OCI-LY3 (cell line): ENCODE measurements around the gene SH3PXD2A.

Source experiments
- H2AFZ ChIP-seq: fragments of 200-600, 300-600 bp; shearing (Covaris generic); 2 replicates; pipeline ENCODE4 v1.6.0; 2014; ENCODE audit warnings: antibody characterized with exemption, low read depth, low read length
- H3K27ac ChIP-seq: fragments of 200-600, 300-600 bp; sonication (generic); 2 replicates; pipeline ENCODE4 v1.5.1; 2014; ENCODE audit warnings: mild to moderate bottlenecking, low read length, moderate library complexity, mixed read lengths
- H3K27me3 ChIP-seq: fragments of 200-600, 300-600 bp; sonication (generic); 2 replicates; pipeline ENCODE4 v1.6.1; 2014; ENCODE audit warnings: low read depth, low read length, mixed read lengths
- H3K36me3 ChIP-seq: fragments of 200-600, 300-600 bp; sonication (generic); replicated peaks from 2 replicates; pipeline ENCODE3; 2014; ENCODE audit warnings: low read depth, low read length, mixed read lengths
- H3K4me1 ChIP-seq: fragments of 300-600, 200-600 bp; sonication (generic); 2 replicates; pipeline ENCODE4 v1.6.1; 2014; ENCODE audit warnings: low read length, mixed read lengths
- H3K4me2 ChIP-seq: fragments of 200-600, 300-600 bp; sonication (generic); 2 replicates; pipeline ENCODE4 v1.6.1; 2014; ENCODE audit warnings: low read length, mixed read lengths
- H3K4me3 ChIP-seq: fragments of 300-600, 200-600 bp; sonication (generic); 2 replicates; pipeline ENCODE4 v1.5.1; 2014; ENCODE audit warnings: antibody characterized with exemption, mild to moderate bottlenecking, low read length, moderate library complexity
- H3K79me2 ChIP-seq: fragments of 300-600, 200-600 bp; shearing (Covaris generic); 2 replicates; pipeline ENCODE4 v1.6.1; 2014; ENCODE audit warnings: mild to moderate bottlenecking, low read length, mixed read lengths
- H3K9ac ChIP-seq: fragments of 300-600, 200-600 bp; shearing (Covaris generic); 2 replicates; pipeline ENCODE4 v1.6.0; 2014; ENCODE audit warnings: mild to moderate bottlenecking, low read length, moderate library complexity
- H3K9me3 ChIP-seq: fragments of 200-600, 300-600 bp; shearing (Covaris generic); 2 replicates; pipeline ENCODE4 v1.6.1; 2014; ENCODE audit warnings: low read length, mixed read lengths; ENCODE audit not compliant: insufficient read depth
- H4K20me1 ChIP-seq: fragments of 200-600, 300-600 bp; sonication (generic); 2 replicates; pipeline ENCODE4 v1.6.1; 2016; ENCODE audit warnings: low read length, mixed read lengths; ENCODE audit not compliant: insufficient read depth
- EZH2phosphoT487 ChIP-seq: fragments of 200-600 bp; shearing (Covaris generic); IDR thresholded peaks from 2 replicates; pipeline ENCODE4 v1.6.1; 2018; ENCODE audit warnings: antibody characterized with exemption, mixed run types, low read depth
- TF ChIP-seq, protein P1 (sequence below): fragments of 200-600, 300-600 bp; sonication (generic); IDR thresholded peaks from 2 replicates; pipeline ENCODE4 v1.5.1; 2014; ENCODE audit warnings: antibody characterized with exemption, low read length, low read depth

Gene SH3PXD2A

GRCh38 chr10:103772096-103772845 is 83.1 kb downstream of the SH3PXD2A start:
- Histone ChIP-seq H3K9me3 (no peaks in the 10 kb centered on the region), H3K27ac (no peak overlapping the region), H4K20me1 (no peaks in the 10 kb centered on the region), H3K4me1 (peaks cover 10% of the 10 kb centered on the region), H3K9ac (peak overlapping the region; percentile 64), H3K79me2 (no peaks in the 10 kb centered on the region), H3K27me3 (no peaks in the 10 kb centered on the region), H3K4me2 (peak overlapping the region; percentile 94), H2AFZ (peak overlapping the region; percentile 95), H3K36me3 (no peaks in the 10 kb centered on the region), H3K4me3 (peak overlapping the region; percentile 93)
- TF ChIP-seq EZH2phosphoT487 = no peak
- TF ChIP-seq, protein P1, sequence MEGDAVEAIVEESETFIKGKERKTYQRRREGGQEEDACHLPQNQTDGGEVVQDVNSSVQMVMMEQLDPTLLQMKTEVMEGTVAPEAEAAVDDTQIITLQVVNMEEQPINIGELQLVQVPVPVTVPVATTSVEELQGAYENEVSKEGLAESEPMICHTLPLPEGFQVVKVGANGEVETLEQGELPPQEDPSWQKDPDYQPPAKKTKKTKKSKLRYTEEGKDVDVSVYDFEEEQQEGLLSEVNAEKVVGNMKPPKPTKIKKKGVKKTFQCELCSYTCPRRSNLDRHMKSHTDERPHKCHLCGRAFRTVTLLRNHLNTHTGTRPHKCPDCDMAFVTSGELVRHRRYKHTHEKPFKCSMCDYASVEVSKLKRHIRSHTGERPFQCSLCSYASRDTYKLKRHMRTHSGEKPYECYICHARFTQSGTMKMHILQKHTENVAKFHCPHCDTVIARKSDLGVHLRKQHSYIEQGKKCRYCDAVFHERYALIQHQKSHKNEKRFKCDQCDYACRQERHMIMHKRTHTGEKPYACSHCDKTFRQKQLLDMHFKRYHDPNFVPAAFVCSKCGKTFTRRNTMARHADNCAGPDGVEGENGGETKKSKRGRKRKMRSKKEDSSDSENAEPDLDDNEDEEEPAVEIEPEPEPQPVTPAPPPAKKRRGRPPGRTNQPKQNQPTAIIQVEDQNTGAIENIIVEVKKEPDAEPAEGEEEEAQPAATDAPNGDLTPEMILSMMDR = no peak

- Histone ChIP-seq H3K4me1 (peaks cover 10% of the 10 kb centered on the region), H3K27ac (no peak overlapping the region), H4K20me1 (no peaks in the 10 kb centered on the region), H3K9me3 (no peaks in the 10 kb centered on the region), H3K4me2 (no peak overlapping the region), H3K27me3 (no peaks in the 10 kb centered on the region), H3K36me3 (no peaks in the 10 kb centered on the region), H2AFZ (no peak overlapping the region), H3K4me3 (no peak overlapping the region), H3K9ac (no peak overlapping the region), H3K79me2 (no peaks in the 10 kb centered on the region)
- TF ChIP-seq EZH2phosphoT487 = no peak
- TF ChIP-seq, protein P1 = no peak
Measured at GRCh38 chr10:103770139-103770538, 85.2 kb downstream of the SH3PXD2A start.

GRCh38 chr10:103769176-103769575 is 86.2 kb downstream of the SH3PXD2A start:
- Histone ChIP-seq H3K4me3 (no peak overlapping the region), H3K4me2 (peak overlapping the region; percentile 12; the same call in 1 of the 2 replicates), H3K9me3 (no peaks in the 10 kb centered on the region), H3K79me2 (no peaks in the 10 kb centered on the region), H4K20me1 (no peaks in the 10 kb centered on the region), H3K4me1 (peaks cover 10% of the 10 kb centered on the region), H2AFZ (no peak overlapping the region), H3K9ac (no peak overlapping the region), H3K27me3 (no peaks in the 10 kb centered on the region), H3K36me3 (no peaks in the 10 kb centered on the region), H3K27ac (no peak overlapping the region)
- TF ChIP-seq EZH2phosphoT487 = no peak
- TF ChIP-seq, protein P1 = no peak

DNA sequence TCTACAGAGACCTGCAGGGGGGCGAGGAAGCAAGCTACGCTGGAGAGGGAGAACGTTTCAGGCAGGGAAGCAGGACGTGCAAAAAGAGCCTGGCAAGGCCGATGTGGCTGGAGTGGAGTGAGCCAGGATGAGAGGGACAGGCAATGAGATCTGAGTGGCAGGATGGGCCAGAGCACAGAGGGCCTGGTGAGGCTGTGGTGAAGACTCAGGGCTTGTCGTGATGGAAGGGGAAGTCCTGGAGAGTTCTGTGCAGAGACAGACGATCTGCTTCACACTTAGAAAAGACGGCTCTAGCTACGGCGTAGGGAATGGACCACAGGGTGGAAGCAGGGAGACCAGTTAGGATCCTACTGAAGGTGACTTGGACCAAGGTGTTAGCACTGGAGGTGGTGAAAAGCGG is 87.0 kb downstream of the SH3PXD2A start:
- H3K4me3 ChIP-seq = no peak overlapping the region
- no peaks in the 10 kb centered on the region for H4K20me1 ChIP-seq
- no peak overlapping the region for H3K9ac ChIP-seq
- no peaks in the 10 kb centered on the region for H3K36me3 ChIP-seq
- no peak overlapping the region for H2AFZ ChIP-seq
- no peaks in the 10 kb centered on the region for H3K9me3 ChIP-seq
- no peak overlapping the region for H3K4me2 ChIP-seq
- peaks cover 19% of the 10 kb centered on the region for H3K4me1 ChIP-seq
- H3K27me3 ChIP-seq = no peaks in the 10 kb centered on the region
- H3K79me2 ChIP-seq = no peaks in the 10 kb centered on the region
- TF ChIP-seq, protein P1 = no peak
- TF ChIP-seq EZH2phosphoT487 = no peak
- no peak overlapping the region for H3K27ac ChIP-seq
